Measurements from ENCODE around the gene ADM2. TPM values are rescaled to one million over a fixed set of nuclear protein-coding genes. Genes with fewer than 3 reads are reported as not detected.

Gene ADM2
- total RNA-seq, 1 experiment from 2014 or later: 11.9 TPM

DNA sequence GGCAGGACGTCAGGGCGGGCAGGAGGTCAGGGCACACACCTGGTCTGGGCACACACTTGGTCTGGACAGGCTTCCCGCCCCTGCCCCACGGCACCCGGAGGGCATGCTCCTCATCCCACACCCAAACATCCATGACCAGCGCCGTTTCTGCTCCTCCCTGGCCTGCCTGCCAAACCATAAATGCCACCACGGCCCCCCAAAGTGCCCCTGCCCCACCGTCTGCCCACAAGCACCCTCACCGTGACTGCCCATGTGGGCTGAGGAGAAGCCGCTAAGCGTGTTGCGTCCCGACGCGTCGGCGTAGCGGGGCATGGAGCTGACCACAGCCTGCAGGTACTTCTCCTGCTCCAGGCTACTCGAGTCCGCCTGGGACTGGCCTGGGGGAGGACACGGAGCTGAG, 22.3 kb upstream of the ADM2 start:
- no peak for DNase-seq
- no peak overlapping the region for H3K9ac ChIP-seq (ENCODE audit: extremely low read depth, insufficient read length, low read length)
- no peak overlapping the region; the same call in 1 of the 2 replicates for H2BK15ac ChIP-seq (ENCODE audit: low read depth, low read length)
- H2AFZ ChIP-seq (ENCODE audit: low read length): no peak overlapping the region
- no peak overlapping the region for H2BK20ac ChIP-seq (ENCODE audit: low read depth, low read length, poor library complexity, severe bottlenecking)
- H3T11ph ChIP-seq (ENCODE audit: low read length): no peak overlapping the region
- H2BK120ac ChIP-seq (ENCODE audit: low read depth, low read length, poor library complexity, severe bottlenecking): no peak overlapping the region
- H3K23me2 ChIP-seq (ENCODE audit: insufficient read length, low read depth, low read length, poor library complexity, severe bottlenecking): no peaks in the 10 kb centered on the region
- H3K4me1 ChIP-seq (ENCODE audit: insufficient read depth, low read length): no peaks in the 10 kb centered on the region
- no peak overlapping the region for H3K27ac ChIP-seq (ENCODE audit: insufficient read length, low read depth, low read length)
- H3K56ac ChIP-seq (ENCODE audit: insufficient read length, low read depth, low read length): no peak overlapping the region
- no peak overlapping the region for H3K27ac Mint-ChIP-seq
- no peak overlapping the region for H2BK5ac ChIP-seq (ENCODE audit: insufficient read length, low read length)
- H3K27me3 ChIP-seq (ENCODE audit: insufficient read depth, low read length): no peaks in the 10 kb centered on the region
- no peak overlapping the region for H2BK12ac ChIP-seq (ENCODE audit: insufficient read length, low read depth, low read length)
- no peak overlapping the region for H3K4me3 Mint-ChIP-seq
- H3K14ac ChIP-seq (ENCODE audit: insufficient read depth, low read length): no peak overlapping the region; the same call in 1 of the 2 replicates
- H3K23ac ChIP-seq (ENCODE audit: insufficient read length, low read depth, low read length): no peak overlapping the region
- H3K9me3 ChIP-seq (ENCODE audit: control insufficient read depth, low read depth, low read length): no peaks in the 10 kb centered on the region
- no peak overlapping the region for H3K4ac ChIP-seq (ENCODE audit: low read depth, low read length)
- no peaks in the 10 kb centered on the region for H3K27me3 Mint-ChIP-seq (ENCODE audit: low read depth)
- H3K4me2 ChIP-seq (ENCODE audit: insufficient read depth, insufficient read length, low read length): no peak overlapping the region
- peaks cover 5% of the 10 kb centered on the region for H4K20me1 ChIP-seq (ENCODE audit: control insufficient read depth, insufficient read depth, insufficient read length)
- TF ChIP-seq, protein P1, sequence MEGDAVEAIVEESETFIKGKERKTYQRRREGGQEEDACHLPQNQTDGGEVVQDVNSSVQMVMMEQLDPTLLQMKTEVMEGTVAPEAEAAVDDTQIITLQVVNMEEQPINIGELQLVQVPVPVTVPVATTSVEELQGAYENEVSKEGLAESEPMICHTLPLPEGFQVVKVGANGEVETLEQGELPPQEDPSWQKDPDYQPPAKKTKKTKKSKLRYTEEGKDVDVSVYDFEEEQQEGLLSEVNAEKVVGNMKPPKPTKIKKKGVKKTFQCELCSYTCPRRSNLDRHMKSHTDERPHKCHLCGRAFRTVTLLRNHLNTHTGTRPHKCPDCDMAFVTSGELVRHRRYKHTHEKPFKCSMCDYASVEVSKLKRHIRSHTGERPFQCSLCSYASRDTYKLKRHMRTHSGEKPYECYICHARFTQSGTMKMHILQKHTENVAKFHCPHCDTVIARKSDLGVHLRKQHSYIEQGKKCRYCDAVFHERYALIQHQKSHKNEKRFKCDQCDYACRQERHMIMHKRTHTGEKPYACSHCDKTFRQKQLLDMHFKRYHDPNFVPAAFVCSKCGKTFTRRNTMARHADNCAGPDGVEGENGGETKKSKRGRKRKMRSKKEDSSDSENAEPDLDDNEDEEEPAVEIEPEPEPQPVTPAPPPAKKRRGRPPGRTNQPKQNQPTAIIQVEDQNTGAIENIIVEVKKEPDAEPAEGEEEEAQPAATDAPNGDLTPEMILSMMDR (conservative IDR thresholded peaks at IDR 0.05): no peak
- no peaks in the 10 kb centered on the region; a peak in 1 of 5 replicates for H3K9me3 Mint-ChIP-seq
- no CpG with 5 or more reads among the region's 22 CpGs for WGBS (ENCODE audit: extremely low coverage, insufficient read length, low lambda C conversion rate)
- no peak overlapping the region for H3K18ac ChIP-seq (ENCODE audit: insufficient read length, low read depth, low read length)
- H3K4me1 Mint-ChIP-seq: no peaks in the 10 kb centered on the region
- H4K91ac ChIP-seq (ENCODE audit: insufficient read length, low read depth, low read length): no peak overlapping the region
- H4K8ac ChIP-seq (replicated peaks; ENCODE audit: insufficient read length, low read depth, low read length): no peak overlapping the region
- H4K5ac ChIP-seq (ENCODE audit: insufficient read length, low read depth, low read length): no peak overlapping the region
- no peaks in the 10 kb centered on the region for H3K79me1 ChIP-seq (ENCODE audit: insufficient read depth, low read depth, low read length, poor library complexity, severe bottlenecking)
- H3K36me3 Mint-ChIP-seq (ENCODE audit: insufficient read depth in 1 of 3, low read depth in 3 of 3): peaks cover 24 to 84% (median 77%) of the 10 kb centered on the region in 3 experiments
- H2AK5ac ChIP-seq (ENCODE audit: insufficient read length, low read length): no peak overlapping the region
- no peaks in the 10 kb centered on the region for H3K79me2 ChIP-seq (ENCODE audit: insufficient read depth, low read length)
